K562 (cell line): ENCODE results near the gene RAI14. TPM values are rescaled to one million over a fixed set of nuclear protein-coding genes. Genes with fewer than 3 reads are reported as not detected.

Experiments
- ATAC-seq: fragments of 200-7000 bp; cut with Tn5 transposase; 3 replicates; pipeline ENCODE4 v1.9.1; 2020; ENCODE audit warnings: moderate library complexity
- BruUV-seq: library from RNA; stranded (reverse); fragments of 400-500 nt; replicated peaks from 2 replicates; lab custom pipeline; 2021; lab: Mats Ljungman, UMichigan
- CTCF ChIA-PET: fragments of 300-600 bp; formaldehyde crosslinking; extraction: SDS; loops from one replicate; lab custom pipeline; 2021; ENCODE audit warnings: low intra/inter-chr PET ratio; lab: Yijun Ruan, JAX
- POLR2A ChIA-PET: fragments of 300-600, 350-650 bp; sonication (Branson Sonifier 250); formaldehyde crosslinking; extraction: SDS; loops from one replicate; lab custom pipeline; 2021; ENCODE audit warnings: antibody characterized with exemption, inconsistent platforms; lab: Yijun Ruan, JAX
- DNase-seq, 4 experiments: peaks; one replicate each; pipeline versions ENCODE4 v3.0.0 to v3.0.0-alpha.2; 2011 to 2018; ENCODE audit warnings: low spot score in 3 of 4, mixed read lengths in 3 of 4; ENCODE audit errors: extremely low read depth in 1 of 4
- FAIRE-seq: peaks from 2 replicates; lab custom pipeline; 2011; peaks lifted over from hg19 to GRCh38; lab: Jason Lieb, UNC
- H2AFZ ChIP-seq: 2 replicates; pipeline ENCODE4 v1.6.0; 2011; ENCODE audit warnings: low read depth, low read length, control low read depth, inconsistent platforms
- H3K27ac ChIP-seq: fragments of 200-600 bp; 3 replicates; pipeline ENCODE4 v1.8.0; 2011; ENCODE audit warnings: low read depth, mild to moderate bottlenecking, control low read depth, inconsistent platforms, low read length, moderate library complexity, mixed read lengths; ENCODE audit errors: extremely low read depth
- H3K27me3 ChIP-seq, 2 experiments: fragments of 300-600 bp in 1 of 2; 2 replicates in 1 of 2; 3 replicates in 1 of 2; pipeline versions ENCODE4 v1.6.0 to v1.8.0; 2011; ENCODE audit warnings: inconsistent platforms in 2 of 2, low read length in 2 of 2, mild to moderate bottlenecking in 1 of 2, mixed read lengths in 1 of 2, moderate library complexity in 1 of 2; ENCODE audit not compliant: control insufficient read depth in 2 of 2, insufficient read depth in 2 of 2
- H3K36me3 ChIP-seq: fragments of 300-600 bp; 3 replicates; pipeline ENCODE4 v1.8.0; 2011; ENCODE audit warnings: mild to moderate bottlenecking, low read length, inconsistent platforms; ENCODE audit not compliant: control insufficient read depth, insufficient read depth
- H3K4me1 ChIP-seq, 2 experiments: fragments of 200-600 bp in 1 of 2; replicated peaks in 1 of 2; 2 replicates in 1 of 2; 3 replicates in 1 of 2; pipeline versions ENCODE4 v1.5.1 to v1.8.0; 2011; ENCODE audit warnings: inconsistent platforms in 2 of 2, low read length in 2 of 2, mild to moderate bottlenecking in 1 of 2, mixed read lengths in 1 of 2, moderate library complexity in 1 of 2; ENCODE audit not compliant: control insufficient read depth in 2 of 2, insufficient read depth in 2 of 2
- H3K4me2 ChIP-seq: 2 replicates; pipeline ENCODE4 v1.6.1; 2011; ENCODE audit warnings: low read length, control low read depth, inconsistent platforms, mixed read lengths; ENCODE audit not compliant: insufficient read depth
- H3K4me3 ChIP-seq: fragments of 200-600 bp; sonication (generic), shearing (Covaris generic); 2 replicates; pipeline ENCODE4 v1.5.1; 2016; ENCODE audit warnings: control low read depth, inconsistent platforms
- H3K79me2 ChIP-seq: fragments of 200-600 bp; 3 replicates; pipeline ENCODE4 v1.8.0; 2011; ENCODE audit warnings: low read length, inconsistent platforms; ENCODE audit not compliant: control insufficient read depth, insufficient read depth
- H3K9ac ChIP-seq, 2 experiments: 2 replicates each; pipeline versions ENCODE4 v1.6.0 to v1.6.1; 2011; ENCODE audit warnings: low read depth in 2 of 2, low read length in 2 of 2, control low read depth in 1 of 2, inconsistent platforms in 1 of 2, mild to moderate bottlenecking in 1 of 2, mixed read lengths in 1 of 2; ENCODE audit not compliant: insufficient read depth in 1 of 2
- H3K9me1 ChIP-seq: one replicate; pipeline ENCODE4 v1.6.0; 2011; ENCODE audit warnings: inconsistent platforms, mild to moderate bottlenecking, low read length, moderate library complexity; ENCODE audit not compliant: control insufficient read depth, insufficient read depth
- H3K9me3 ChIP-seq: replicated peaks from 2 replicates; pipeline ENCODE4 v1.5.1; 2011; ENCODE audit warnings: low read depth, low read length, inconsistent platforms; ENCODE audit not compliant: control insufficient read depth, insufficient read depth
- H4K20me1 ChIP-seq: replicated peaks from 2 replicates; pipeline ENCODE4 v1.6.1; 2011; ENCODE audit warnings: low read length, inconsistent platforms, mixed read lengths; ENCODE audit not compliant: control insufficient read depth, insufficient read depth
- EP300 ChIP-seq: IDR thresholded peaks from 2 replicates; pipeline ENCODE4 v1.6.1; 2012; ENCODE audit warnings: low read length, improper control_type of control experiment
- GABPB2 ChIP-seq: fragments of 250-450 bp; sonication (Bioruptor Pico); conservative IDR thresholded peaks from 2 replicates; pipeline ENCODE4 v1.5.1; 2021; ENCODE audit warnings: mild to moderate bottlenecking
- ZNF184 ChIP-seq: sonication (generic); formaldehyde crosslinking; IDR thresholded peaks from 2 replicates; pipeline ENCODE4 v1.5.0; 2020; ENCODE audit warnings: missing genetic modification reagents
- ZNF311 ChIP-seq: fragments of 250-450 bp; sonication (Bioruptor Pico); IDR thresholded peaks from 2 replicates; pipeline ENCODE4 v1.4.0; 2020; ENCODE audit warnings: mild to moderate bottlenecking, moderate library complexity
- WGBS: fragments of 100-300 bp; shearing (Covaris generic); methylation state at CpG from one replicate; pipeline ENCODE4 v1.1.6; 2016; ENCODE audit warnings: low coverage, mixed read lengths; ENCODE audit not compliant: insufficient coverage; ENCODE audit errors: missing lambda C conversion rate; 5-methylcytosine and 5-hydroxymethylcytosine counted together
- in situ Hi-C: fragments of 300-500 bp; cut with MboI; formaldehyde crosslinking; loops from 4 replicates; pipeline ENCODE4 v1.15.0; 2018; ENCODE audit warnings: inconsistent platforms, mixed read lengths
- intact Hi-C: fragments of 100-400 bp; cut with micrococcal nuclease; formaldehyde crosslinking; loops from 2 replicates; pipeline ENCODE4 v1.14.2; 2022
- polyA plus RNA-seq, 8 experiments: library from polyadenylated mRNA; depleted of rRNA in 4 of 8; stranded (reverse) in 5 of 8; unstranded in 3 of 8; fragments of >200 nt; fragmentation: Nextera tagmentation in 2 of 8; fragmentation: Illumina TruSeq in 1 of 8; extraction: Ambion mirVana in 2 of 8; extraction: Trizol in 1 of 8; gene quantifications; 2 replicates each; pipeline versions ENCODE4 v1.2.1 to v1.2.3, GENCODE V29; 2011 to 2014; ENCODE audit warnings: inconsistent platforms in 1 of 8, missing spikeins in 1 of 8
- total RNA-seq, 7 experiments: library from RNA; depleted of rRNA in 6 of 7; stranded (reverse); fragments of >200 nt in 6 of 7; fragmentation: Illumina TruSeq in 2 of 7; extraction: Trizol in 2 of 7; gene quantifications; 2 replicates each; pipeline versions ENCODE4 v1.2.1 to v1.2.3, GENCODE V29; 2011 to 2021; ENCODE audit warnings: low replicate concordance in 1 of 7
- TF ChIP-seq, protein P1 (sequence below), 2 experiments: fragments of 450-650 bp in 1 of 2; sonication (generic) in 1 of 2; formaldehyde crosslinking in 1 of 2; IDR thresholded peaks in 1 of 2; conservative IDR thresholded peaks in 1 of 2; 2 replicates each; pipeline versions ENCODE4 v1.6.1 to v1.8.1; 2016 to 2023; ENCODE audit warnings: mild to moderate bottlenecking in 2 of 2, moderate library complexity in 2 of 2, inconsistent platforms in 1 of 2, missing genetic modification reagents in 1 of 2
- TF ChIP-seq, protein P2 (sequence below): sonication (generic); formaldehyde crosslinking; IDR thresholded peaks from 2 replicates; pipeline ENCODE4 v1.8.0; 2022; ENCODE audit warnings: mild to moderate bottlenecking, missing genetic modification reagents
- TF ChIP-seq, protein P3 (sequence below): fragments of 150-350 bp; IDR thresholded peaks from 2 replicates; pipeline ENCODE4 v1.6.1; 2014; ENCODE audit warnings: low read depth, mild to moderate bottlenecking, low read length, borderline replicate concordance

Gene RAI14
- total and polyA plus RNA-seq, 9 of the 15 experiments (the other 6 are each of a cell fraction or from before 2014, with no cell fraction given), result 11.3 to 82.5 (median 34.8) TPM

DNA sequence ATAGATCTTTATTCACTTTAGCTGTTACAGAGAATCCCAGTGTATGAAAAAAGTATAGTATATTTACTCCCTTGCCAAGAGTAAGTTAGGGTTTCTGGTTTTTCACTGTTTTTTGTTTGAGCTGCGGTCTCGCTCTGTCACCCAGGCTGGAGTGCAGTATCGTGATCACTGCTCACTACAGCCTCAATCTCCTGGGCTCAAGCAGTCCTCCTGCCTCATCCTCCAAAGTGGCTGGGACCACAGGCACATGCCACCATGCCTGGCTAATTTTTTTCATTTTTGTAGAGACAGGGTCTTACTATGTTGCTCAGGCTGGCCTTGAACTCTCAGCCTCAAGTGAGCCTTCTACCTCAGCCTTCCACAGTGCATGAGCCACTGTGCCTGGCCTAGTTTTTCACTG lies 3.0 kb downstream of the RAI14 start:
- no peak for DNase-seq
- ChIA-PET POLR2A (interaction anchor here (1.2 to 2.6 kb wide), 2 partner anchors 8 to 14 kb away, joined by 3 to 6 read pairs; no protein-coding TSS in a partner anchor), CTCF (no interaction called here)
- Histone ChIP-seq H3K9me1 (no peaks in the 10 kb centered on the region), H3K79me2 (peaks cover 56% of the 10 kb centered on the region), H3K4me1 (peaks cover 21% of the 10 kb centered on the region in 2 experiments; a peak in 4 of 5 replicates), H2AFZ (no peak overlapping the region), H3K27me3 (no peaks in the 10 kb centered on the region), H4K20me1 (peaks cover 4% of the 10 kb centered on the region; the same call in 1 of the 2 replicates), H3K36me3 (peaks cover 5% of the 10 kb centered on the region; the same call in 1 of the 3 replicates), H3K27ac (no peak overlapping the region), H3K9ac (0 out of 4 replicates have a peak overlapping the region, but pooled peaks of 1 of the 2 experiments have one; percentile 29), H3K4me2 (no peak overlapping the region), H3K4me3 (no peak overlapping the region), H3K9me3 (no peaks in the 10 kb centered on the region)
- TF ChIP-seq, protein P1, sequence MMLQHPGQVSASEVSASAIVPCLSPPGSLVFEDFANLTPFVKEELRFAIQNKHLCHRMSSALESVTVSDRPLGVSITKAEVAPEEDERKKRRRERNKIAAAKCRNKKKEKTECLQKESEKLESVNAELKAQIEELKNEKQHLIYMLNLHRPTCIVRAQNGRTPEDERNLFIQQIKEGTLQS (IDR thresholded peaks at IDR 0.05), result no peak
- TF ChIP-seq, protein P1 (CRISPR knock-in tag; conservative IDR thresholded peaks at IDR 0.05), result no peak
- TF ChIP-seq GABPB2 (CRISPR knock-in tag) (no peak), EP300 (no peak), ZNF311 (CRISPR knock-in tag) (no peak), ZNF184 (CRISPR knock-in tag) (no peak)
- TF ChIP-seq, protein P2, sequence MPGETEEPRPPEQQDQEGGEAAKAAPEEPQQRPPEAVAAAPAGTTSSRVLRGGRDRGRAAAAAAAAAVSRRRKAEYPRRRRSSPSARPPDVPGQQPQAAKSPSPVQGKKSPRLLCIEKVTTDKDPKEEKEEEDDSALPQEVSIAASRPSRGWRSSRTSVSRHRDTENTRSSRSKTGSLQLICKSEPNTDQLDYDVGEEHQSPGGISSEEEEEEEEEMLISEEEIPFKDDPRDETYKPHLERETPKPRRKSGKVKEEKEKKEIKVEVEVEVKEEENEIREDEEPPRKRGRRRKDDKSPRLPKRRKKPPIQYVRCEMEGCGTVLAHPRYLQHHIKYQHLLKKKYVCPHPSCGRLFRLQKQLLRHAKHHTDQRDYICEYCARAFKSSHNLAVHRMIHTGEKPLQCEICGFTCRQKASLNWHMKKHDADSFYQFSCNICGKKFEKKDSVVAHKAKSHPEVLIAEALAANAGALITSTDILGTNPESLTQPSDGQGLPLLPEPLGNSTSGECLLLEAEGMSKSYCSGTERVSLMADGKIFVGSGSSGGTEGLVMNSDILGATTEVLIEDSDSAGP (CRISPR knock-in tag), result no peak
- TF ChIP-seq, protein P3, sequence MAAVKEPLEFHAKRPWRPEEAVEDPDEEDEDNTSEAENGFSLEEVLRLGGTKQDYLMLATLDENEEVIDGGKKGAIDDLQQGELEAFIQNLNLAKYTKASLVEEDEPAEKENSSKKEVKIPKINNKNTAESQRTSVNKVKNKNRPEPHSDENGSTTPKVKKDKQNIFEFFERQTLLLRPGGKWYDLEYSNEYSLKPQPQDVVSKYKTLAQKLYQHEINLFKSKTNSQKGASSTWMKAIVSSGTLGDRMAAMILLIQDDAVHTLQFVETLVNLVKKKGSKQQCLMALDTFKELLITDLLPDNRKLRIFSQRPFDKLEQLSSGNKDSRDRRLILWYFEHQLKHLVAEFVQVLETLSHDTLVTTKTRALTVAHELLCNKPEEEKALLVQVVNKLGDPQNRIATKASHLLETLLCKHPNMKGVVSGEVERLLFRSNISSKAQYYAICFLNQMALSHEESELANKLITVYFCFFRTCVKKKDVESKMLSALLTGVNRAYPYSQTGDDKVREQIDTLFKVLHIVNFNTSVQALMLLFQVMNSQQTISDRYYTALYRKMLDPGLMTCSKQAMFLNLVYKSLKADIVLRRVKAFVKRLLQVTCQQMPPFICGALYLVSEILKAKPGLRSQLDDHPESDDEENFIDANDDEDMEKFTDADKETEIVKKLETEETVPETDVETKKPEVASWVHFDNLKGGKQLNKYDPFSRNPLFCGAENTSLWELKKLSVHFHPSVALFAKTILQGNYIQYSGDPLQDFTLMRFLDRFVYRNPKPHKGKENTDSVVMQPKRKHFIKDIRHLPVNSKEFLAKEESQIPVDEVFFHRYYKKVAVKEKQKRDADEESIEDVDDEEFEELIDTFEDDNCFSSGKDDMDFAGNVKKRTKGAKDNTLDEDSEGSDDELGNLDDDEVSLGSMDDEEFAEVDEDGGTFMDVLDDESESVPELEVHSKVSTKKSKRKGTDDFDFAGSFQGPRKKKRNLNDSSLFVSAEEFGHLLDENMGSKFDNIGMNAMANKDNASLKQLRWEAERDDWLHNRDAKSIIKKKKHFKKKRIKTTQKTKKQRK, result no peak
- intact Hi-C loops, result loop anchor here (5.0 kb wide), 1 partner anchor 137 kb away; no protein-coding TSS in a partner anchor
- in situ Hi-C loops, result no loop called here
- FAIRE-seq, result no peak
- ATAC-seq, result no peak
- WGBS, result 97% methylated on average over 3 of the region's 3 CpGs
- no TSS peak for BruUV-seq
